ENCODE data around the gene EIF4G3.
A peak's percentile ranks its signal among the peaks of the same experiment; 100 is the strongest.

EIF4G3 gene

DNA sequence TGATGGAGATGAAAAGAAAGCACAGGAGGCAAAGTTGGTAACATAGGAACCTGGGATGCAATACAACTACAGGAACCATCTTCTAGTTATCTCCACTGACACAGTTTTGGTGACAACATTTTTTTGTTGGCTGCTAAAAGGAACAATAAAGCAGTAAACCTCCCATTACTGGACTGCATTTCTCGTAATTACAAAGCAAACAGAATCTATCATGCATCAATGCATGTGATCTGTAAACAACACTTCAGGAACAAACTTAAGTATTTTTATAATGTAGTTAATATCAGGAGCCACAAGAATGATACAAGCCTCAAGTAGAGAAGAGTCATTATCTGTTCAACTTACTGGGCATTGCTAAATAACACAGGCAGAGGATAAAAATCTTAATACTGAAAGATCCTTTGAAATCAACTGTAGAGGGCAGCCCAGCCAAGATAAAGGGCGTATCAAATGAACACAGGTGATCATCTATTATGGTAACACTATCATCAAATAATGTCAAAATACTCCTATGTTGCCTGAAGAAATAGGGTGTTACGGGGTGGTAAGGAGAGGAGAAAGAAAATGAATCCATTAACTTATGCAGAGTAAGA, 193.3 kb downstream of the EIF4G3 start:
- no peak overlapping the region for H3K9ac ChIP-seq (ENCODE audit: low read length)
- H3K4me1 ChIP-seq (ENCODE audit: control insufficient read depth, insufficient read depth, low read length): peaks cover 29% of the 10 kb centered on the region
- H3K36me3 ChIP-seq (ENCODE audit: control insufficient read depth, insufficient read depth, low read length, severe bottlenecking): no peaks in the 10 kb centered on the region
- DNase-seq (ENCODE audit: low read depth): no peak
- H3K27me3 ChIP-seq (replicated peaks; ENCODE audit: control insufficient read depth, insufficient read depth, low read length): no peaks in the 10 kb centered on the region
- H3K9me3 ChIP-seq (ENCODE audit: control insufficient read depth, low read length): no peaks in the 10 kb centered on the region
- H3K4me3 ChIP-seq (ENCODE audit: low read length): no peak overlapping the region

DNA sequence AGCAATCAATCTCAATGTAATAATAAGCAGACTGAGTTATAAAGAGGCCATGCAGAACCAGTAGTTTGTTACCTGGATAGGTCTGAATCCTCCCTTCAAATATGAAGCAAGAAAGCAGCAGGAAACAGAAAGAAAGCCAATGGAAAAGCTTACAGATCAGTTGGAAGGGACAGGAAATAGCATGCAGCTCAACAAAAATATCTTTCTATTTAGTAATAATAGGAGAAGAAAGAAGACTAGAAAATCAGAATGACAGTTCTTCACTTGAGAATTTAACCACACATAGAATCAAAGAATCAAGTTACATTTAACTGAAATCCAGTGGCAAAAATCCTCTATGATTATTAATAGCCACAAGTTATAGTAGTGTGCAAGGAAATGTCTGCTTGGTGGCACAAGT, 194.4 kb downstream of the EIF4G3 start:
- Histone ChIP-seq H3K4me1 (ENCODE audit: control insufficient read depth, insufficient read depth, low read length) (peaks cover 24% of the 10 kb centered on the region), H3K4me3 (ENCODE audit: low read length) (no peak overlapping the region), H3K9me3 (ENCODE audit: control insufficient read depth, low read length) (no peaks in the 10 kb centered on the region), H3K9ac (ENCODE audit: low read length) (no peak overlapping the region), H3K36me3 (ENCODE audit: control insufficient read depth, insufficient read depth, low read length, severe bottlenecking) (no peaks in the 10 kb centered on the region), H3K27me3 (replicated peaks; ENCODE audit: control insufficient read depth, insufficient read depth, low read length) (no peaks in the 10 kb centered on the region)
- peak; percentile 39 for DNase-seq (ENCODE audit: low read depth)

DNA sequence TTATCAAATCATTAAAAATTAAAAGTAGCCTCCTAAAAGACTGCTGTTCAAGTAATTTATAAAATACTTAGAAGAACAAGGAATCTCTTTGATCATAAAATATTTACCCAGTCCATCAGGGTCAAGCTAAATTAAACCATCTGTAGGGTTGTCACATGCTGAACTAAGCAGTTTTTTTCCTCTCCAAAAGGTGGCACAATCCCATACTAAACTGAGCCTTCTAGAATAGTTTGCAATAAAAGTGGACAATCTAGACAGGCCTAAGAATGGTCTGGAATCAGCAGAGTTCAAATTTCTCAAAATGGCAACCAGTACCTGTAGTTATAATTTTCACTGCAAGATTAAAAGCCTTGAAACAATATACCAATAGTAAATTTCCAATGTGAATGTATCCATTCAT, 194.8 kb downstream of the EIF4G3 start:
- peak; percentile 60 for DNase-seq (ENCODE audit: low read depth)
- H3K9ac ChIP-seq (ENCODE audit: low read length): no peak overlapping the region
- H3K36me3 ChIP-seq (ENCODE audit: control insufficient read depth, insufficient read depth, low read length, severe bottlenecking): no peaks in the 10 kb centered on the region
- H3K27me3 ChIP-seq (replicated peaks; ENCODE audit: control insufficient read depth, insufficient read depth, low read length): no peaks in the 10 kb centered on the region
- H3K4me3 ChIP-seq (ENCODE audit: low read length): no peak overlapping the region
- no peaks in the 10 kb centered on the region for H3K9me3 ChIP-seq (ENCODE audit: control insufficient read depth, low read length)
- H3K4me1 ChIP-seq (ENCODE audit: control insufficient read depth, insufficient read depth, low read length): peaks cover 20% of the 10 kb centered on the region

DNA sequence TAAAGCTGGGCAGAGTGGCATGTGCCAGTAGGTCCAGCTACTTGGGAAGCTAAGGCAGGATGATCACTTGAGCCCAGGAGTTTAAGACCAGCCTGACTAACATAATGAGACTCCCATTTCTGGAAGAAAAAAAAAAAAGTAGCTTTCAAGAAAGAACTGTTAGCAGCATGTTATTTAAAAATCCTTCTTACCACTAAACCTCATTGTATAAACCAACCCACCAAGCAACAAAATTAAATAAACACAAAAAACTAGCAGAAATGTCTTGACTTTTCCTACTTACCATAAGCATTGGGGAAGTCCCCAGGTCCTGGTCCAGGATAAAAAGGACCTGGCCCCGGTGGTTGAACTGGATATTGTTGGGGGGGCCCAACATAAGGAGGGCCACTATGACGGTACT, 196.6 kb downstream of the EIF4G3 start:
- Histone ChIP-seq H3K36me3 (ENCODE audit: control insufficient read depth, insufficient read depth, low read length, severe bottlenecking) (no peaks in the 10 kb centered on the region), H3K4me1 (ENCODE audit: control insufficient read depth, insufficient read depth, low read length) (peaks cover 17% of the 10 kb centered on the region), H3K4me3 (ENCODE audit: low read length) (no peak overlapping the region), H3K9me3 (ENCODE audit: control insufficient read depth, low read length) (no peaks in the 10 kb centered on the region), H3K27me3 (replicated peaks; ENCODE audit: control insufficient read depth, insufficient read depth, low read length) (no peaks in the 10 kb centered on the region), H3K9ac (ENCODE audit: low read length) (no peak overlapping the region)
- DNase-seq (ENCODE audit: low read depth): no peak

DNA sequence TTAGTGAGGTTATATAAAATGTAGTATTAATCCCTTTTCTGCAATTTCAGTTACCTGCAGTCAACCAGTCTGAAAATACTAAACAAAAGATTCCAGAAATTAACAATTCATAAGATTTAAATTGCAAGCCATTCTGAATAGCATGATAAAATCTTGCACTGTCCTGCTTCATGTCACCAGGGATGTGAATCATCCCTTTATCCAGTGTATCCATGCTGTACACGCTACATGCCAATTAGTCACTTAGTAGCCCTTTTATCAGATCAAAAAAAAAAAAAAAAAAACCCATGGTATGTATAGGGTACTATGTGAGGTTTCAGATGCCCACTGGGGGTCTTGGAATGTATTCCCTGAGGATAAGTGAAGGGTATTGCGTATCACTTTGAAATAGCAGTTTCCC, 198.3 kb downstream of the EIF4G3 start:
- H3K4me1 ChIP-seq (ENCODE audit: control insufficient read depth, insufficient read depth, low read length): peaks cover 25% of the 10 kb centered on the region
- no peak overlapping the region for H3K9ac ChIP-seq (ENCODE audit: low read length)
- H3K4me3 ChIP-seq (ENCODE audit: low read length): no peak overlapping the region
- no peaks in the 10 kb centered on the region for H3K36me3 ChIP-seq (ENCODE audit: control insufficient read depth, insufficient read depth, low read length, severe bottlenecking)
- DNase-seq (ENCODE audit: low read depth): no peak
- H3K9me3 ChIP-seq (ENCODE audit: control insufficient read depth, low read length): no peaks in the 10 kb centered on the region
- no peaks in the 10 kb centered on the region for H3K27me3 ChIP-seq (replicated peaks; ENCODE audit: control insufficient read depth, insufficient read depth, low read length)

DNA sequence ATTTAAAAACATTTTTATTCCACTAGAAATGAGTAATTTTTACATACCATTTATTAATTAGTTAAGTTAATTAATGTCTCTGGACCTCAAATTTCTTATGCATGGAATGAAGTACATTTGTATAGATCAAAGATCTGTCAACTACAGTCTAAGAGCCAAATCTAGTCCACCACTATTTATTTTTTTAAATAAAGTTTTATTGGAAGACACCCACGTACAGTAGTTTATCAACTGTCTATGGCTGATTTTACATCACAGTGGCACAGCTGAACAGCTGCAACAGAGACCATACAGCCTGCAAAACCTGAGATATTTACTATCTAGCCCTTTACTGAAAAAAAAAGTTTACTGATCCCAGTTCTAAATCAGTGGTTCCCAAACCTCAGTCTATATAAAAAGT, 201.0 kb downstream of the EIF4G3 start:
- Histone ChIP-seq H3K9ac (ENCODE audit: low read length) (no peak overlapping the region), H3K4me1 (ENCODE audit: control insufficient read depth, insufficient read depth, low read length) (peaks cover 15% of the 10 kb centered on the region), H3K4me3 (ENCODE audit: low read length) (no peak overlapping the region), H3K36me3 (ENCODE audit: control insufficient read depth, insufficient read depth, low read length, severe bottlenecking) (peaks cover 21% of the 10 kb centered on the region), H3K9me3 (ENCODE audit: control insufficient read depth, low read length) (no peaks in the 10 kb centered on the region), H3K27me3 (replicated peaks; ENCODE audit: control insufficient read depth, insufficient read depth, low read length) (no peaks in the 10 kb centered on the region)
- DNase-seq (ENCODE audit: low read depth): no peak

DNA sequence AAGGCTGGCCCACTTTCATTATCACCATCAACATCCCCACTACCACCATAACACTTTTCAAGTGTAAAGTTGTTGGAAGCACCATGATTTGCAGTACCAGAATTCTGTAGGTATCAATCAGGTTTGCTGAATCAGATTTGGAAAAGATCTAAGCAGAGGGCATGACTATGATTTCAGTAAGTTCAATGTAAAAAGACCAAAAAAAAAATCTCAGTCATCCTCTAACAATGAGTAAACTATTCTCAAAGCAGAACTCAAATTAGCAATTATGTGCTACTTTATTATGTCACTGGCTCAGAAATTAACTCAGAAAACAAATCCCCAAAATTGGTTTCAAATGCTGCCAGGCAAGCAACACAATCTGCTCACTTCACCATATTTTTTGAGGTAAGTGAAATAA, 201.7 kb downstream of the EIF4G3 start:
- Histone ChIP-seq H3K9ac (ENCODE audit: low read length) (no peak overlapping the region), H3K36me3 (ENCODE audit: control insufficient read depth, insufficient read depth, low read length, severe bottlenecking) (peaks cover 21% of the 10 kb centered on the region), H3K9me3 (ENCODE audit: control insufficient read depth, low read length) (no peaks in the 10 kb centered on the region), H3K4me3 (ENCODE audit: low read length) (no peak overlapping the region), H3K4me1 (ENCODE audit: control insufficient read depth, insufficient read depth, low read length) (peaks cover 15% of the 10 kb centered on the region), H3K27me3 (replicated peaks; ENCODE audit: control insufficient read depth, insufficient read depth, low read length) (no peaks in the 10 kb centered on the region)
- no peak for DNase-seq (ENCODE audit: low read depth)

DNA sequence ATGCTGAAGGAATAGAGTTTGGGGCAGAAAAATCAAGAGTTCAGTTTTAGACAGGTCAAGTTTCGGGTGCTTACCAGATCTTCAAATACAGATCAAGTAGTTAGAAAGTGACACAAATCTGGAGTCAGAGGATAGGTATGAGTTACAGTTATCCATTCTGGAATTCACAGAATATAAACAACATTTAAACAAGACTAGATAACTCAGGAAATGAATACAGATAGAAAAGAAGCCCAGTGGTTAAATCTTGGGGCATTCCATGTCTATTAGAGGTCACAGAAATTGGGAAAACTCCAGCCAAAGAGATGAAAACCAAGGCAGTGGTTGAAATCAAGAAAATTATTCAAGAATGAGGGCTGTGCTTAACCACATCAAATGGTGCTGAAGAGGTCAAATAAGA, 202.6 kb downstream of the EIF4G3 start:
- Histone ChIP-seq H3K9ac (ENCODE audit: low read length) (no peak overlapping the region), H3K4me3 (ENCODE audit: low read length) (no peak overlapping the region), H3K27me3 (replicated peaks; ENCODE audit: control insufficient read depth, insufficient read depth, low read length) (no peaks in the 10 kb centered on the region), H3K36me3 (ENCODE audit: control insufficient read depth, insufficient read depth, low read length, severe bottlenecking) (peaks cover 27% of the 10 kb centered on the region), H3K4me1 (ENCODE audit: control insufficient read depth, insufficient read depth, low read length) (peaks cover 15% of the 10 kb centered on the region), H3K9me3 (ENCODE audit: control insufficient read depth, low read length) (no peaks in the 10 kb centered on the region)
- no peak for DNase-seq (ENCODE audit: low read depth)

DNA sequence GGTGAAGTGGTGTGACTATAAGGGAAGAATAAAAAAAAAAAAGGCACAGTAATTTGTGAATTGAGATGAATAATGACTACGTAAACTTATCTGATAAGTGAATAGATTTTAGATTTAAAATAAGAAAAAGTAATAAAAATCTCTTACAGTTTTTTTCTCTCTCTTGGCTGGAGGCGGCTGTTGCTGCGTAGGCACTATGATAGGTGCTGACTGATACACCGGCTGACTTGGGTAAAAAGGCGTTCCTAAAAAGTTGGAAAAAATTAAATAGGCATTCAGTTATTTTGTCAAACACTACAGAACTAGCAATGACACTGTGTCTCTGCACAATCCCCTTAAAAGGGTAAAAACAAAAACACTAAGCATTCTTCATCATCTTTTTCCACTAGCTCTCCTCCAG, 203.8 kb downstream of the EIF4G3 start:
- Histone ChIP-seq H3K9me3 (ENCODE audit: control insufficient read depth, low read length) (no peaks in the 10 kb centered on the region), H3K4me3 (ENCODE audit: low read length) (no peak overlapping the region), H3K27me3 (replicated peaks; ENCODE audit: control insufficient read depth, insufficient read depth, low read length) (no peaks in the 10 kb centered on the region), H3K36me3 (ENCODE audit: control insufficient read depth, insufficient read depth, low read length, severe bottlenecking) (peaks cover 35% of the 10 kb centered on the region), H3K9ac (ENCODE audit: low read length) (no peak overlapping the region), H3K4me1 (ENCODE audit: control insufficient read depth, insufficient read depth, low read length) (peaks cover 9% of the 10 kb centered on the region)
- DNase-seq (ENCODE audit: low read depth): no peak

DNA sequence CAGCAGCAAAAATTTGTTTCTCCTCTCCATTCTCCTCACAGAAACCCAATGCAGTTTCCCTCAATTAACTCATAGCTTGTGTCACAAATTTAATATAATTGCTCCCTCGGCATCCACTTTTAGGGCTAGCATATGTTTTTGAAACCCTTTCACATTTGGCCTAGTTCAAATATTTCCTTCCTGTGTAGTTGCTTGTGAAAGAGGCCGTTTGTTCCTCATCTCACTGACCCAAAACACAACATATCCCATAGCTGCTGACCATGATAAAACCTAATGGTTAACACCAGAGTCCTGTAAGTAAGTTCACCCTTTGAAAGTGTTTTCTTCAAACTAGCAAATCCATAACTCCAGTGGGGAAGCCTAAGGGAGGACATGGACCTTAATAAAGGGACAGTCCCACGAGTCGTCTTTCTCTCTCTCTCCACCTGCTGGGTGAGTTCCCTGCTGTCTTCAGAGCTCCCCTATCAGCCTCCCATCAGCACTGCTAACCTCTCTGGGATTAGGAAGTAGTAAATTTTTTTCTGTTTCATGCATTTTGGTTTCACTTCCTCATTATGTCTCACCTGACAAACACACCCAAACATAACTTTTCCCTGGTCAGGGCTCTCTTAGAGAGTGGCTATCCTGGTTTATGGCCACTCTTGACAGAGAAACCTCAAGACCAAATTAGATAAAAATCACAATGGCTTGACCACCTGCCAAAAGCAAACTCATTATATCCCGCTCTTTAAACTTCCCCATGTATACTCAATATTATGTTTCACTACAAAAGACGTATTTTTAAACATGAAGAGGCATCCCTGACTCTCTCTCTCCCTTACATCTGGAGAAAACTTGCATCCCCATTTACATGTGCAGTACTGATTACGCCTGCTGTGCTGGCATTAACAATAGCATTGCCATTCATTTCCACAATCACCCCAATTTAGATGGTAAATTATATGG, 211.9 kb downstream of the EIF4G3 start:
- Histone ChIP-seq H3K9ac (ENCODE audit: low read length) (no peak overlapping the region), H3K4me1 (ENCODE audit: control insufficient read depth, insufficient read depth, low read length) (peaks cover 12% of the 10 kb centered on the region), H3K4me3 (ENCODE audit: low read length) (no peak overlapping the region), H3K36me3 (ENCODE audit: control insufficient read depth, insufficient read depth, low read length, severe bottlenecking) (peaks cover 23% of the 10 kb centered on the region), H3K27me3 (replicated peaks; ENCODE audit: control insufficient read depth, insufficient read depth, low read length) (no peaks in the 10 kb centered on the region), H3K9me3 (ENCODE audit: control insufficient read depth, low read length) (no peaks in the 10 kb centered on the region)
- no peak for DNase-seq (ENCODE audit: low read depth)

DNA sequence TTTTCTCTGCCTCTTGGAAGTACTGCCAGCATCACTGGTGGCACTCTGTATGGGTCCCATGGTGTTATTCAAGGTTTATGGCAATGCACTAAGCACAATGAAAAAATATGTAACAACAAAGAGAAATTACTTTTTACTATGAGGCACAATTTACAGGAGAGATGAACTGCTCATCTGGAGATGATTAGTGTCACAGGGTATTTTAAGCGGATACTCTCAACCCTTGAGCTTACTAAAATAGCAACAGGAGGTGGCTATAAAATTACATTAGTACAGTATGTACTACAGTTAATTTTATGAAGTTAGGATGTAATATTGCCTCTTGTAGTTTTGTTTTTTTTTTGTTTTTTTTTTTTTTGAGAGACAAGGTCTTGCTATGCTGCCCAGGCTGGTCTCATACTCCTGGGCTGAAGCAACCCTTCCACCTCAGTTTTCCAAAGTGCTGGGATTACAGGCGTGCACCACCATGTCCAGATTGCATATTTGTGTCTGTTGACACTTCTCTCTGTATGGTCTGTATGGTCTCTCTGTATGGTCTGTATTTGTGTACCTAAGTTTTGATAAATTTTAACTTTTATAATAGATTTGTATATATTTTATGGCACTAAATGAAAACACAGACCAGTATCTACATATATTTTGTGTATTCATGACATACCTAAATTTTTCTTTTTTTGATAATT, 214.0 kb downstream of the EIF4G3 start:
- H3K4me1 ChIP-seq (ENCODE audit: control insufficient read depth, insufficient read depth, low read length): peaks cover 12% of the 10 kb centered on the region
- H3K9ac ChIP-seq (ENCODE audit: low read length): no peak overlapping the region
- H3K36me3 ChIP-seq (ENCODE audit: control insufficient read depth, insufficient read depth, low read length, severe bottlenecking): peaks cover 9% of the 10 kb centered on the region
- H3K27me3 ChIP-seq (replicated peaks; ENCODE audit: control insufficient read depth, insufficient read depth, low read length): no peaks in the 10 kb centered on the region
- peak; percentile 52 for DNase-seq (ENCODE audit: low read depth)
- H3K9me3 ChIP-seq (ENCODE audit: control insufficient read depth, low read length): no peaks in the 10 kb centered on the region
- H3K4me3 ChIP-seq (ENCODE audit: low read length): no peak overlapping the region
